Measurements from ENCODE around the gene CCDC150.
"Not testable (repeated sequence)": the region's sequence is repeated elsewhere in the genome, so short reads cannot be mapped to it uniquely, and the experiment has no call there.

The CCDC150 gene

DNA sequence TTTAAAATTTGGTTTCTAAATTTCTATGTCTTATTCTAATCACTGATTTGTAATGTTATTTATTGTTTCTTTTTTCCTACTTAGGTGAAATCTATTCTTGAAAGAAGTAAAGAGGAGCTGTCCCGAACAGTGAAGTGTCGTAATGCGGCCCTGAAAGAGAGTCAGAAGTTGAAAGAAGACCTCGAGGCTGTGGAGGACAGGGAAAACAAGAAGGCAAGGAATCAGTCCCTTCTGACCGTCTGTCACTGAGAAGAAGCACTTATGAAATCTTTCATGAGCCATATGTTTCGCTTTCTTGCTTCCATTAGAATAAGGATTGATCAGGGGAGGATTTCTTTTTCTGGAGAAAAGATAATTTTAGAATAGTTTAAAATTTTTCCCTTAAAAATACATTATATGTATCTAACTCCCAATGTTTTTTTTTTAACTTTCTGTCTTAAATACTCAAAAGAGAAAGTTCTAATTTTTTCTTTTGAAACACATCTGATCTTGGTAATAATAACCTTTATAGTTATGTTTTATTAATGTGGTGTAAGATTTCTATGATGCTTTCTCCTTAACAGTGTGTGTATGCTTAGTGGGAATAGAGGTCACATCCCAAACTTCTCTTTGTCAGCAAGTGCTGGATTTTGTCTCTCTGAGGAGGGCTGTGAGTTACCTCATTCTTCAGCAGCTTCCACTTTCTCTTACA lies 79.0 kb downstream of the CCDC150 start:
- DNase-seq: no peak

DNA sequence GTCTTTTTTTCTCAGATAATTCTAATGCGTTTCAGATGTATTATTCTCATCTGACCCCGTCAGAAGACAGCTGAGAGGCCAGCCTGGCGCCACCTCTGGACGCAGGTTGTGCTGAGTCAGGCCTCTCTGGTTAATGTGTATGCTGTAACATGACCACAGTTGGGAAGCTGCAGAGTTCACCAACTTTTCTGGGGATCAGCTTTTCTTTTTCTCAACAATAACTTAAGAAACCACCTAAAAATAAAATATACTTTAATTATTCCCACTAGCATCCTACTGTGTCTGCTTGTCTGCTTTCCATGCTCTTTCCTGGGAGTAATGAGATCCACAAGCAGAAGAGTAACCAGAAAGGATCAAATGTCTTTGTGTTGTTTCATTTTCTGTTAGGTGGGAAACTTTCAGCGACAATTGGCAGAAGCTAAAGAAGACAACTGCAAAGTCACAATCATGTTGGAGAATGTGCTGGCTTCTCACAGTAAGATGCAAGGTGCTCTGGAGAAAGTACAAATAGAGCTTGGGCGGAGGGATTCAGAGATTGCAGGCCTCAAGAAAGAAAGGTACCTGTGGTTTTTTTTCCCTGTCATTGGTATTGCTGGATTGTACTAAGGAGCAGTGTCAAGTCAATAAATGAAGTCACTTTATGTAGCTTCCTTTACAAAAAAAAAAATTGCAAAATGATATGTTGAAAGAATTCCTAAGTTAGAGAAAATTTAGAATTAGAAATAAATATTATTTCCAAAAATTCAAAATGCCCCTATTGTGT lies 79.8 kb downstream of the CCDC150 start:
- no peak for DNase-seq

DNA sequence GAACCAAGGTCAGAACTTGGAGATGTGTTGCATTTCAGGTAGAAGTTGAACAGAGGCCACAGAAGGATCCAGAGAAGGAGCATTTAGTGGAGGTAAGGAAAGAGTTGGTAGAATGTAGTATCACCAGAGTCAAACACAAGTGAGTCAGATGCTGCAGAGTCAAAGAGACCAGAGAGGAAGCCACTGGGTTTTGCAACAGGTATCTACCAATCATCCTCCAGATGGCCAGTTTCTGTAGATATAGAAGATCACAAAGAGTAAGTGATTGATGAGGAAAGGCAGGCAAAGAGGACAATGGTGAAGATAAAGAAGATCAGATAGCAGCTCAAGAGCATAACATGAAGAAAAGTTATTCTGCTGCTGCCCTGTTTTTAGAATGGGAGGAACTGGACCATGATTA lies 84.1 kb downstream of the CCDC150 start:
- DNase-seq: no peak

DNA sequence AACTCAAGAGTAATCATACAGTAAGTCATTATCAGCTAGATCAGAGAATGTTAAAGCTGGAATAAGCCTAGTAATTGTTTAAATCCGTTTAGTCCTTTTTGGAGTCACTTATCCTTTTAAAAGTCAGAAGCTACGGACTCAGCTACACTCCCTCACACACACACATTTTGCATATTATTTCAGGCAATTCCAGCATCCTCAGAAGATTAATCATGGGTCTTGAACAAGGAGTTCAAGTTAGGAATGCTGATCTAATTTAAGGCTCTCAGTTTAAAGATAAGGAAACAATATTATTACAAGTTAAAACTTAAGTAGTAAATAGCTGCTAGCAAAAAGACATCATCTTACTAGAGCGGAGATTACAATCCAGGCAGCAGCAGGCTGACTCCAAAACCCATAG lies 85.7 kb downstream of the CCDC150 start:
- DNase-seq: no peak

DNA sequence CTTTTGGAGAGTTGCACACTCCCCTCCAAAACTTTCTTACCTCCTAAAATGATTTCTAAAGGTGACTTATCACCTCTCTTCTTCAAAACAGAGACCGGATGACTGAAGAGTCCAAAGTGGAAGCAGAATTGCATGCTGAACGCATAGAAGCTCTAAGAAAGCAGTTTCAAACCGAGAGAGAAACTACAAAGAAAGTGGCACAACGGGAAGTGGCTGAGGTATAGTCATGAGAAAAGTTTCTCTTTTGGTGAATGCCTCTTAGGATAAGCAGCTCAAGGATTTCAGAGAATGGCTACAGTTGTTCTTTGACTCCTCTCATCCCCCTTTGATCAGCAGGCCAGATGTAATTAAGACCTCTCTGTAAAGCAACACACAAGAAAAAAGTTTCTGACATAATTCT lies 86.4 kb downstream of the CCDC150 start:
- DNase-seq: no peak

DNA sequence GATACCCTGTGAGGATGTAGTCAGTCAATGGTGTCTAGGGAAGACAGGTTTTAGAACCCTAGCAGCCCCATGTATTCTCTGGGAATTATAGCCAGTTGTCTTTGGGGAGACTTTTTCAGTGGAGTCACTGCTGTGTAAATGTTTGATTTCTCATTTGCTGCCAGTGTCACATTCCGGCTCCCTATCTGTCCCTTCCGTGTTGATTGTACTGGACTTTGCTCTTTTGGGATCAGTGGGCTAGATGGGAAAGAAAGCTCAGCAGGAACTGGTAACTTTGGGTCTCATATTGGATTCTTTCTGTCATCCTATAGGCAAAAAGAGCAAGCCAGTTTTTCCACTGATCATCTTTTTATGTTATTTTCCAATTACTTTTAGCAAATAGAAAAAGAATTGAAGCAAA lies 89.9 kb downstream of the CCDC150 start:
- DNase-seq: no peak

DNA sequence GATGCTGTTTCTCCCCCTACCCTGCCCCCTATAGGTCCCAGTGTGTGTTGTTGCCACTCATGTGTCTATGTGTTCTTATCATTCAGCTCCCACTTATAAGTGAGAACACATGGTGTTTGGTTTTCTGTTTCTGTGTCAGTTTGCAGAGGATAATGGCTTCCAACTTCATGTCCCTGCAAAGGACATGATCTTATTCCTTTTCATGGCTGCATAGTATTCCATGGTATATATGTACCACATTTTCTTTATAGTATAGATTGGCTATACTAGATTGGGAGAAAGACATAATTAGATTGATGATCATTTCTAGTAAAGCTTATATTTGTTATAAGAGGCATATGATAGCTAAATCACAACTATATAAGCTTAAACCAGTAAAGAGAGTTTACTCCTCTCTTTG lies 97.1 kb downstream of the CCDC150 start:
- not testable (repeated sequence) for DNase-seq

DNA sequence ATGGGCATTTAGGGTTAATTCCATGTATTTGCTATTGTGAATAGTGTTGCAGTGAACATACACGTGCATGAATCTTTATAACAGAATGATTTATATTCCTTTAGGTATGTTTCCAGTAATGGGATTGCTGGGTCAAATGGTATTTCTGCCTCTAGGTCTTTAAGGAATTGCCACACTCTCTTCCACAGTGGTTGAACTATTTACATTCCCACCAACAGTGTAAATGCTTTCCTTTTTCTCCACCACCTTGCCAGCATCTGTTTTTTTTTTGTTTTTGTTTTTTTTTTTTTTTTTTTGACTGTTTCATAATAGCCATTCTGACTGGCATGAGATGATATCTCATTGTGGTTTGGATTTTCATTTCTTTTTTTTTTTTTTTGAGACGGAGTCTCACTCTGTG lies 97.5 kb downstream of the CCDC150 start:
- no peak for DNase-seq

DNA sequence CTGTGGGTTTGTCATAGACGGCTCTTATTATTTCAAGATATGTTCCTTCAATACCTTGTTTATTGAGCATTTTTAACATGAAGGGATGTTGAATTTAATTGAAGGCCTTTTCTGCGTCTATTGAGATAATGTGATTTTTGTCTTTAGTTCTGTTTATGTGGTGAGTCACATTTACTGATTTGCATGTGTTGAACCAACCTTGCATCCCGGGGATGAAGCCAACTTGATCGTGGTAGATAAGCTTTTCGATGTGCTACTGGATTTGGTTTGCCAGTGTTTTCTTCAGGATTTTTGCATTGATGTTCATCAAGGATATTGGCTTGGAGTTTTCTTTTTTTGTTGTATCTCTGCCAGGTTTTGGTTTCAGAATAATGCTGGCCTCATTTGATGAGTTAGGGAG lies 99.5 kb downstream of the CCDC150 start:
- DNase-seq: no peak

DNA sequence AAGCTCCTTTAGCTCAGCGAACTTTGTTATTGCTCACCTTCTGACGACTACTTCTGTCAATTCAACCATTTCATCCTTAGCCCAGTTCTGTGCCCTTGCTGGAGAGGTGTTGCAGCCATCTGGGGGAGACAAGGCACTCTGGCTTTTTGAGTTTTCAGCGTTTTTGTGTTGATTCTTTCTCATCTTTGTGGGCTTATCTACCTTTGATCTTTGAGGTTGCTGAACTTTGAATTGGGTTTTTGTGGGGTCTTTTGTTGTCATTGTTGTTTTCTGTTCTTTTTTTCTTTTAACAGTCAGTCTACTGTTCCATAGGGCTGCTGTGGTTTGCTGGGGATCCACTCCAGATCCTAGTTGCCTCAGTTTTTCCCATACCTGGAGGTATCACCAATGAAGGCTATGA lies 102.7 kb downstream of the CCDC150 start:
- no peak for DNase-seq

DNA sequence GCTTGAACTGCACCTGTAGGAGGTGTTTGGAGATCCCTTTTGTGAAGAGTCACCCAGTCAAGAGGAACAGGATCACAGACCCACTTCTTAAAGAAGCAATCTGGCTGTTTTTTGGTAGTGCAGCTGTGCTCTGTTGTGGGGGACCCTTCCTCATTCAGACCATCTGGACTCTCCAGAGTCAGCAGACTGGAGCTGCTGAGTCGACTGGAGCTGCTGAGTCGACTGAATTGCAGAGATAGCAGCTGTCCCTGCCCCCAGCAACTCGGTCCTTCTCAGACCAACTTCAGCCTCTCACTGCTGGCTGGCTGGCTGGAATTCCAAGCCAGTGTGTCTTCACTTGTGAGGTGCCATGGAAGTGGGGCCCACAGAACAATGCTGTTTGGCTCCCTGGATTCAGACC lies 103.2 kb downstream of the CCDC150 start:
- DNase-seq: no peak

DNA sequence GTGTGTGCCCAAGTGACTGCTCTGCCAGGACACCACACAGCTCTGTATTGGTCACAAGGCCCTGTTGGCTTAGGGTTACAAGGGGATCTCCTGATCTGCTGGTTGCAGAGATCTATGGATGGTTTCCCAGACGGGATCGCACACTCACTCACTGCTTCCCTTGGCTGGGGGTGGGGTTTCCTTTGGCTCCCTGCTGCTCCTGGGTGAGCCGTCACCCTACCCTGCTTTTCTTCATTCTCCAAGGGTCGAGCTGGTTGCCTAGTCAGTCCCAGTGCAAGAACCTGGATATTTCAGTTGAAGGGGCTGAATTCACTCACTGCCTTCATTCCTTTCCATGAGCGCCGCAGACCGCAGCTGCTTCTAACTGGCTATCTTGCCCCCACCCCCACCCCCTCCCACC lies 103.7 kb downstream of the CCDC150 start:
- DNase-seq: no peak

DNA sequence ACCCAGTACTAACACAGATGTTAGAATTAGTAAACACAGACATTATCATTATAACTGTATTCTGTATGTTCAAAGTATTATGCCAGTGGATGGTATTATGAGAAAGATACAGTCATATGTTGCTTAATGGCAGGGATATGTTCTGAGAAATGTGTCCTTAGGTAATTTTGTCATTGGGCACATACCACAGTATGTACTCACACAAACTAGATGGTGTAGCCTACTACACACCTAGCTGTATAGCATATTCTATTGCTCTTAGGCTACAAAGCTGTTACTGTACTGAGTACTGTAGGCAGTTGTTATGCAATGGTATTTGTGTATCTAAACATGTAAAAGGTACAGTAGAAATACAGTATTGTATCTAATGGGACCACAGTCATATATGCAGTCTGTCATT lies 106.2 kb downstream of the CCDC150 start:
- no peak for DNase-seq

DNA sequence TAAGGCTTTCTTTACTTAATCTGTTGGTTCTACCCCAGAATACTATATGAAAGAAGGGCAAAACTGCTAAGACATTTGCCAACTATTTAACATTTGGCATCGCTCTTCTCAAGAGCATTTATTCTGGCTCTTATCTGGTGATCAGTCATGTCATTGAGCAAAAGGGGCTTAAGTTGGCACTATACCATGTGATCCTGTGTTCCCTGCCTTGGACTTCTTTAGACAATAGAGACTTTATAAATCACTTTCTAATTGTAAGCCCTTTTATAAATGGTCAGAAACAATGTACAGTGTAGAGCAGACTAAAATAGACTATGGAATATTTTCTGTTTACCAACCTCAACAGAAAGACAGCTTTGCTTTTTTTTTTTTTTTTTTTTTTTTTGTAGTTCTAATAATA lies 107.9 kb downstream of the CCDC150 start:
- no peak for DNase-seq

DNA sequence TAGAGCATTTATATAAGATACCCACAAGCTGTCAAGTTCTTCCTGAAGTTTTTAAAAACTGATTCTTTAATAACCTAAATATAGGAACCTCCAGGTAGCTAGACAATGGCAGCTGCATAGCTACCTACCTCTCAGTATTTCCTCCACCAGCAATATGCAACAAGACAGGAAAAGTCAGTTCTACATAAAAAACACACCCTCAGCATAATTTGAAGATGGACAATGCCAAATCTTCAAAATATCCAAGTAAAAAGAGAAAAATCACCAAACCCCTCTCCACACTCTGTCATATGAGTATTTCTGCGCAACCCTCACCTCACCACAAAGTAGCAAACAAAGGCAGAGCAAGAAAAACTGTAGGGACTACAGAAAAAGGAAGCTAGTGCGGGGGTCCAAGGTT lies 108.6 kb downstream of the CCDC150 start:
- no peak for DNase-seq

DNA sequence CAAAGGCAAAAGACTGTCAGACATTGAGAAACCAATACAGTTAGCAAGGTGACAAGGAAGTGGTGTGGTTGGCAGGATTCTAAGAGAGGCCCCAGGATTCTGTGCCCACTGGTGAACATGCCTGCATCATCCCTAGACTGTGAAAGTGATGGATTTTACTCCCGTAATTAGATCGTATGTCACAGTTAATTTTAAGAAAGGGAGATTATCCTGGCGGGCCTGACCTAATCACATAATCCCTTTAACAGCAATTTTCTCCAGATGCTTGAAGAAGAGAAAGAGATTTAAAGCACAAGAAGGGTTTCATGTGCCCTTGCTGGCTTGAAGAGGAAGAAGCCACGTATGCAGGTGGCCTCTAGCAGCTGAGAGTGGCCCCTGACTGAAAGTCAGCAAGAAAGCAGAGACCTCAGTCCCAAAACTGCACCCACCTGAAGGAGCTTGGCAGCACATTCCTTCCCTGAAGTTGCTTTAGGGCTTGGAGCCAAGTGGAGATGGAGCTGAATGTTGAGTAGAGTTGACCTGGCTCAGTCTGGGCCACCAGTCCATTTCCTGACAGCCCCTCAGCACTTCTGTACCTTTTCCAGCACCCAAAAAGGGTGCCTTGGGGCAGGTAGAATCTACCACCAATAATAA lies 110.9 kb downstream of the CCDC150 start:
- DNase-seq: no peak

DNA sequence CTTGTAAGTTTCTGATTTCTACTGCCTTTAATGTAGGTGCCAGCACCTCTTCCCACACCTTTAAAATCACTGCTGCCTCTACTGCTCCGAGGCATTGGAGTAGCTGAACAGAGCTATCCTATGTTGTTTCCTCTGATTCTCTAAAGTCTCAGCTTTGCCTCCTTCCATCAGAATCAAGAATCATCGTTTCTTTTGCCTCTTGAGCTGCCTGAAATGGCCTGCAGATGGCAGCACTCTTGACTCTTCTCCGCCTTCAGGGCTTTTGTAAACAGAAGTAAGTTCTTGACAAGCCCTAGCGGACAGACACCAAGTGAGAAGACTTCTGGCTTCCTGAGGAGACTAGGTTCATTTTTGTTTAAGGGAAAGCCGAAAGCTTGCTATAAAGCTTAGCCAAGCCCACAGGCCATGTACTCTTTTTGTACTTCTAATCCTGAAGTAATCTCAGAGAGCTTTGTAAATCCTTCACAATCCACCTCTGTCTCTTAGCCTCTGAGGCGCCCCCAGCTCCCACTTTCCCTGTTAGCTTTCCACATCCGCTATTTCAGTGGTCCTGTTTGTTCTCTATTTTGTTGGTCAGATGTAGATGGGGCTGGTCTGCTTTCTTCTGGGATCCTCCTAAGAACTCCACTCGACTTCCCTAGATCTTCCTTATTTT lies 111.6 kb downstream of the CCDC150 start:
- DNase-seq: peak; percentile 64

DNA sequence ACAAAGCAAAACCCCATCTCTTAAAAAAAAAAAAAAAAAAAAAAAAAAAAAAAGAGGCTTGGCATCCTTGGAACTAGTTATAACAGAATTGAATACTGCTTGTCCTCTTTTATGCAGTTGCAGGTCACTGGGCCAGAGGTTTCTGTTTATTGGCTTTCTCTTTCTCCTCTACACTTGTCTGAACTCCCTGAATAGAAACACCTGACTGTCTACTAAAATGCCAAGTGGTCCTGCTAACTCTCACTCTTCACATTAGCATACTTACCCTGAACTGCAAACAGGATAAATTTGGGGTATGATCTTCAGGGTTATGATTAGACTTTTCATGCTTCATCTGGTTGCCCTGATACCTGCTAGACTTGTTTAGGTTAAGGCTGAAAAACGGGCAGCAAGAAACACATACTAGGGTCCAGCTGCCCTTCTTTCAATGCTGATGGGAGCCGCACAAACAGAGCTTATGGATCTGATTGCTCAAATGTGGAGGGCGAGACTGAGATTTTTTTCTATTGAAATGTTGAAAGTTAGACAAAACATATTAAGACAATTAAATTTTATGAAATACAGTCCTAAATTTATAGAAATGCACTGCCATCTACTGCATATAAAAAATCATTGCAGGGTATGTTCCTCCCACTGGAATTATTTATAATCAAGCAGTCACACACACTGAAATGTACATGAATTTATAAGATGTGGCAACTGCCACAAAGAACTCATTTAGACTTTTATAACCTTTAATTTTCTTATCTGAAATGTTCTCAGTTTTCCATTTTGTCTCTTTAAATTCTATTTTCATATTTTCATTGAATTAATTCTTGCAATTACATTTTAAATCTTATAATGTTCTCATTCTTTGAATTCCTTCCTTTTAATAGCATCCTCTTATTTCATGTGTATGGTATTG lies 119.2 kb downstream of the CCDC150 start:
- no peak for DNase-seq

DNA sequence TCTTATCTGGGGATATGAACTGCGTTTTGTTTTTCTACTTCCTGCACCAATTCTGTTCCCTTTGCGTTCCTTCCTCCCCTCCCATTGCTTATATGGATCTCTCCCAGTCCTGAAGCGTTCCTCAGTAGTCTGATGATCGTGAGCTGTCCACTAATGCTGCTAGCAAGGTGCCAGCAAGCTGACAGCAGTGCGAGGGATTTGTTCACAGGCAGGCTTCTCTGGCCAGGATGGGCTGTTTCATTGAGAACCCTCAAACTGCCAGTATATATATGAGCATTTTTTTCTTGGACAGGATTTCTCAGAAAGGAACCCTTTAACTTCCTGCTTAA lies 119.8 kb downstream of the CCDC150 start:
- no peak for DNase-seq

DNA sequence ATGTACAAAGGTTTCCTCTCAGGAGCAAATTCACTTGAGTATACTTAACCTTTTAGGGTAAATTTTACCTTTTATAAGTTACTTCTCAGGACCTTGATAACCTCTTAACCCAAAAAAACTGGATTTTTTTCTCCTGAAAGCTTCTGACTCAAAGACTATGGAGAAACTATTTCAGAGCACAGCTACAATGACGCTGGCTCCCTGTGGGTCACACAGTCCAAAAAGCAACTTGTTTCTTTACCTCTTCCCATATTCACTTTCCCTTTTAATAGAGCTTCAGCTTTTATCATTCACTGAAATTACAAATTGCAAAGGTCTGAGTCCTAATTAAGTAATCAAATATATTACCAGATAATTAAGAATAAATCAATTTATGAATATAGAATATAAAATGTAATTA lies 127.6 kb downstream of the CCDC150 start:
- no peak for DNase-seq
